Transverse colon (tissue), 4 donors: ENCODE measurements around the gene WDFY3. TPM values are rescaled to one million over a fixed set of nuclear protein-coding genes. Genes with fewer than 3 reads are reported as not detected.

Experiments used
- DNase-seq: peaks from one replicate; pipeline ENCODE4 v3.0.0-alpha.2; 2019
- H3K27ac ChIP-seq, 4 donors: fragments of 200-600 bp; sonication (generic); 2 replicates each; pipeline ENCODE4 v1.5.1; 2016 to 2018; ENCODE audit warnings: inconsistent platforms in 4 of 4
- H3K27me3 ChIP-seq: fragments of 200-600 bp; sonication (generic); 2 replicates; pipeline ENCODE4 v1.5.1; 2017; ENCODE audit warnings: inconsistent platforms
- H3K36me3 ChIP-seq, 4 donors: fragments of 200-600 bp; sonication (generic); 2 replicates each; pipeline ENCODE4 v1.5.1; 2017 to 2019; ENCODE audit warnings: inconsistent platforms in 4 of 4
- H3K4me1 ChIP-seq, 4 donors: fragments of 200-600 bp; sonication (generic); 2 replicates each; pipeline ENCODE4 v1.5.1; 2017 to 2020; ENCODE audit warnings: inconsistent platforms in 4 of 4
- H3K4me3 ChIP-seq, 4 donors: fragments of 200-600 bp; sonication (generic); 1 replicate in 1 of 4; 2 replicates in 3 of 4; pipeline versions ENCODE4 v1.5.1 to v1.6.1; 2017 to 2019; ENCODE audit warnings: inconsistent platforms in 4 of 4
- H3K9me3 ChIP-seq, 2 donors: fragments of 200-600 bp; sonication (generic); 2 replicates each; pipeline ENCODE4 v1.5.1; 2017 to 2019; ENCODE audit warnings: inconsistent platforms in 2 of 2
- CTCF ChIP-seq, 5 experiments: fragments of 200-600 bp in 3 of 5; fragments of 450-650 bp in 2 of 5; sonication (generic) in 3 of 5; IDR thresholded peaks; 1 replicate in 2 of 5; 2 replicates in 3 of 5; pipeline ENCODE4 v1.5.1; 2016 to 2017; ENCODE audit warnings: antibody characterized with exemption in 5 of 5, inconsistent platforms in 3 of 5, mild to moderate bottlenecking in 2 of 5, moderate library complexity in 1 of 5
- EP300 ChIP-seq: sonication (generic); formaldehyde crosslinking; IDR thresholded peaks from one replicate; pipeline ENCODE4 v1.6.1; 2017; ENCODE audit warnings: antibody characterized with exemption, low read depth
- POLR2A ChIP-seq: fragments of 450-650 bp; IDR thresholded peaks from one replicate; pipeline ENCODE4 v1.6.1; 2016; ENCODE audit warnings: antibody characterized with exemption, mild to moderate bottlenecking, moderate library complexity
- POLR2AphosphoS5 ChIP-seq, 3 donors: sonication (generic); formaldehyde crosslinking; IDR thresholded peaks; one replicate each; pipeline ENCODE4 v1.6.1; 2016; ENCODE audit warnings: antibody characterized with exemption in 3 of 3
- WGBS, 2 donors: methylation state at CpG; one replicate each; pipeline ENCODE4 v1.1.5; 2018; ENCODE audit warnings: low coverage in 1 of 2; 5-methylcytosine and 5-hydroxymethylcytosine counted together
- in situ Hi-C, 4 donors: fragments of 200-750 bp; cut with MboI; loops; one replicate each; pipeline versions ENCODE4 v1.15.0 to v1.15.1; 2017; ENCODE audit warnings: low sequenced_read_pairs in 3 of 4, low pct_ligation_motif_present in 1 of 4, low pct_unique_long_range_greater_than_20kb in 1 of 4
- intact Hi-C: fragments of 100-400 bp; cut with DNase I; formaldehyde crosslinking; loops from one replicate; pipeline ENCODE4 v1.15.1; 2023; ENCODE audit warnings: low total_unique reads
- total RNA-seq, 4 donors: library from RNA; depleted of rRNA; stranded (reverse); fragments of >200 nt; gene quantifications; one replicate each; pipeline ENCODE4 v1.1.0, GENCODE V29; 2016

Gene WDFY3
- total RNA-seq, 4 donors from 2014 or later: 58.8 to 449 (median 69.2) TPM

- in situ Hi-C loops: no loop called here
- no peak for TF ChIP-seq EP300
- TF ChIP-seq POLR2A: no peak
- no peak for TF ChIP-seq CTCF (IDR thresholded peaks at IDR 0.05)
- TF ChIP-seq POLR2AphosphoS5 (IDR thresholded peaks at IDR 0.05): no peak
- H3K27ac ChIP-seq: no peak overlapping the region
- no peaks in the 10 kb centered on the region for H3K4me1 ChIP-seq
- H3K4me3 ChIP-seq: no peak overlapping the region
- no peak for DNase-seq
- intact Hi-C loops: no loop called here
- H3K9me3 ChIP-seq: no peaks in the 10 kb centered on the region
- no peaks in the 10 kb centered on the region for H3K27me3 ChIP-seq
- peaks cover 0 to 70% (median 11%) of the 10 kb centered on the region in 4 donors for H3K36me3 ChIP-seq
These were observed 188.4 kb downstream of the WDFY3 start for GRCh38 chr4:84778041-84778440.

- Histone ChIP-seq H3K9me3 (no peaks in the 10 kb centered on the region), H3K27me3 (no peaks in the 10 kb centered on the region), H3K4me3 (no peak overlapping the region), H3K36me3 (peaks cover 0 to 21% (median 10%) of the 10 kb centered on the region in 4 donors), H3K27ac (no peak overlapping the region), H3K4me1 (no peaks in the 10 kb centered on the region)
- in situ Hi-C loops: loop anchor here in 1 of 4 donors (25.0 kb wide), 1 partner anchor 195 kb away; the partner anchor contains the start of gene WDFY3
- WGBS, 2 donors: 69 to 80% methylated on average over 3 of the region's 3 CpGs
- no peak for DNase-seq
- intact Hi-C loops: no loop called here
- no peak for TF ChIP-seq EP300
- TF ChIP-seq POLR2AphosphoS5 (IDR thresholded peaks at IDR 0.05): no peak
- no peak for TF ChIP-seq POLR2A
- no peak for TF ChIP-seq CTCF (IDR thresholded peaks at IDR 0.05)
These were observed 199.3 kb downstream of the WDFY3 start for GRCh38 chr4:84767168-84767567.

GRCh38 chr4:84753321-84753972 is 213.0 kb downstream of the WDFY3 start:
- H3K36me3 ChIP-seq: peaks cover 0 to 29% (median 10%) of the 10 kb centered on the region in 4 donors

GRCh38 chr4:84751707-84752106 is 214.8 kb downstream of the WDFY3 start:
- Histone ChIP-seq H3K27ac (no peak overlapping the region), H3K27me3 (no peaks in the 10 kb centered on the region), H3K36me3 (peaks cover 0 to 34% (median 15%) of the 10 kb centered on the region in 4 donors), H3K9me3 (no peaks in the 10 kb centered on the region), H3K4me1 (no peaks in the 10 kb centered on the region), H3K4me3 (no peak overlapping the region)
- DNase-seq: no peak
- 72 to 78% methylated on average over 4 of the region's 4 CpGs for WGBS, 2 donors
- TF ChIP-seq EP300 (no peak), POLR2AphosphoS5 (IDR thresholded peaks at IDR 0.05) (no peak), CTCF (IDR thresholded peaks at IDR 0.05) (no peak), POLR2A (no peak)
- in situ Hi-C loops: loop anchor here in 3 of 4 donors (10.0 to 25.0 kb wide), 2 partner anchors 211 to 223 kb away; partner anchors contain the start of gene WDFY3 (in 1 of the 3)
- intact Hi-C loops: loop anchor here (2.0 kb wide), 1 partner anchor 219 kb away; no protein-coding TSS in a partner anchor

More at GRCh38 chr4:84753321-84753972, 213.0 kb downstream of the WDFY3 start:
- in situ Hi-C loops (loop anchor here in 3 of 4 donors (10.0 to 25.0 kb wide), 2 partner anchors 209 to 221 kb away; partner anchors contain the start of gene WDFY3 (in 1 of the 3)), intact Hi-C loops (no loop called here)
- WGBS, 2 donors: 61 to 78% methylated on average over 7 of the region's 7 CpGs
- Histone ChIP-seq H3K27ac (no peak overlapping the region), H3K4me3 (no peak overlapping the region), H3K9me3 (no peaks in the 10 kb centered on the region), H3K27me3 (no peaks in the 10 kb centered on the region), H3K4me1 (no peaks in the 10 kb centered on the region)
- DNase-seq: no peak
- TF ChIP-seq EP300: no peak
- no peak for TF ChIP-seq POLR2A
- TF ChIP-seq POLR2AphosphoS5 (IDR thresholded peaks at IDR 0.05): no peak
- no peak for TF ChIP-seq CTCF (IDR thresholded peaks at IDR 0.05)
